ENCODE data around the gene OR1K1. TPM values are rescaled to one million over a fixed set of nuclear protein-coding genes. Genes with fewer than 3 reads are reported as not detected.

OR1K1 gene
- not detected for total RNA-seq (ENCODE audit: unreplicated experiment)
- long read RNA-seq, result 0 reads

GRCh38 chr9:122800066-122801060 is at the start of gene OR1K1:
Gene OR1K1, plus strand, starts transcription at chr9:122800123. Its CDS starts 0 bp downstream, at chr9:122800123.
- no peak for DNase-seq (ENCODE audit: low spot score)
- H3K36me3 Mint-ChIP-seq (ENCODE audit: low read depth, unreplicated experiment), result peaks cover 6% of the 10 kb centered on the region
- no peak for TF ChIP-seq CTCF (IDR thresholded peaks at IDR 0.05; ENCODE audit: unreplicated experiment)
- no peak within 1 kb of the TSS for H3K27ac Mint-ChIP-seq (ENCODE audit: unreplicated experiment)
- H3K4me1 Mint-ChIP-seq (ENCODE audit: unreplicated experiment), result no peaks in the 10 kb centered on the region
- peaks cover 16% of the 10 kb centered on the region for H3K27me3 Mint-ChIP-seq (ENCODE audit: unreplicated experiment)
- H3K9me3 Mint-ChIP-seq (ENCODE audit: unreplicated experiment), result no peaks in the 10 kb centered on the region
- H3K4me3 Mint-ChIP-seq (ENCODE audit: unreplicated experiment), result no peak within 1 kb of the TSS

- Mint-ChIP-seq H3K27me3 (ENCODE audit: unreplicated experiment) (peaks cover 2% of the 10 kb centered on the region), H3K9me3 (ENCODE audit: unreplicated experiment) (peaks cover 13% of the 10 kb centered on the region), H3K4me3 (ENCODE audit: unreplicated experiment) (no peak overlapping the region), H3K36me3 (ENCODE audit: low read depth, unreplicated experiment) (peaks cover 5% of the 10 kb centered on the region), H3K4me1 (ENCODE audit: unreplicated experiment) (no peaks in the 10 kb centered on the region), H3K27ac (ENCODE audit: unreplicated experiment) (no peak overlapping the region)
- DNase-seq (ENCODE audit: low spot score), result no peak
- TF ChIP-seq CTCF (IDR thresholded peaks at IDR 0.05; ENCODE audit: unreplicated experiment), result no peak
These were observed 45.1 kb upstream of the OR1K1 start for GRCh38 chr9:122754825-122755224.

- Mint-ChIP-seq H3K36me3 (ENCODE audit: low read depth, unreplicated experiment) (no peaks in the 10 kb centered on the region), H3K4me1 (ENCODE audit: unreplicated experiment) (no peaks in the 10 kb centered on the region), H3K27ac (ENCODE audit: unreplicated experiment) (no peak overlapping the region), H3K4me3 (ENCODE audit: unreplicated experiment) (no peak overlapping the region), H3K9me3 (ENCODE audit: unreplicated experiment) (peaks cover 15% of the 10 kb centered on the region), H3K27me3 (ENCODE audit: unreplicated experiment) (peaks cover 2% of the 10 kb centered on the region)
- DNase-seq (ENCODE audit: low spot score), result no peak
- TF ChIP-seq CTCF (IDR thresholded peaks at IDR 0.05; ENCODE audit: unreplicated experiment), result no peak
These were observed 32.1 kb upstream of the OR1K1 start for GRCh38 chr9:122767817-122768216.

GRCh38 chr9:122777052-122777451 is 22.9 kb upstream of the OR1K1 start:
- Mint-ChIP-seq H3K27me3 (ENCODE audit: unreplicated experiment) (no peaks in the 10 kb centered on the region), H3K4me3 (ENCODE audit: unreplicated experiment) (no peak overlapping the region), H3K27ac (ENCODE audit: unreplicated experiment) (no peak overlapping the region), H3K9me3 (ENCODE audit: unreplicated experiment) (no peaks in the 10 kb centered on the region), H3K36me3 (ENCODE audit: low read depth, unreplicated experiment) (no peaks in the 10 kb centered on the region), H3K4me1 (ENCODE audit: unreplicated experiment) (no peaks in the 10 kb centered on the region)
- no peak for DNase-seq (ENCODE audit: low spot score)
- TF ChIP-seq CTCF (IDR thresholded peaks at IDR 0.05; ENCODE audit: unreplicated experiment), result no peak

All from endothelial cell (in vitro differentiated cells).